HG02852 (cell line): ENCODE measurements around the gene KCNIP1.
"Not testable (repeated sequence)": the region's sequence is repeated elsewhere in the genome, so short reads cannot be mapped to it uniquely, and the experiment has no call there.

Experiments
- ATAC-seq: cut with Tn5 transposase; IDR thresholded peaks from one replicate; pipeline ENCODE4 v1.9.1; 2021; ENCODE audit warnings: mild to moderate bottlenecking, moderate library complexity; ENCODE audit not compliant: unreplicated experiment

The KCNIP1 gene

GRCh38 chr5:170765868-170766267 is 262.0 kb downstream of the KCNIP1 start:
- ATAC-seq = not testable (repeated sequence)

- ATAC-seq = no peak
Measured at GRCh38 chr5:170769246-170769645, 265.4 kb downstream of the KCNIP1 start.

DNA sequence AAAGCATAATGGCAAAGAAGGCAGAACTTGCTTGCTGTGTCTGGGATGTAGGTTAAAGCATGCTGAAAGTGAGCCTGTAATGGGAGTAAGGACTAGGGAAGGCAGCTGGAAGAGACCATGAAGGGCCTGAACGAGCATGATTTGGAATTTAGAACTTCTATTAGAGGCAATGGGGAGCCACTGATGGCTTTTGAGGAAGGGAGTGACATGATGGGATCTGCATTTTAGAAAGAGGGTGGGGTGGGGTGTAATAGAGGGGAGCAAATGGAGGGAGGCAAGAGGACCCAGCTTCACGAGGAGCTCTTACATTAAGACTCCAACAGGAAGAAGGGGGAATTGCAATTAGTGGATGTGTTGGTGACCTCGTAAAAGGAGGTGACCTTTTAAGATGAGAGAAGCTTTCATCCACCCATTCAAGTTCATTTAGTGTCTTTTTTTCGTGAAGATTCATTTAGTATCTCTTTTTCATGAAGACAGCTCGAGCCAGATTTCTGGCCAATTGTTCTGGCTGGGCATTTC is 266.1 kb downstream of the KCNIP1 start:
- ATAC-seq = no peak

DNA sequence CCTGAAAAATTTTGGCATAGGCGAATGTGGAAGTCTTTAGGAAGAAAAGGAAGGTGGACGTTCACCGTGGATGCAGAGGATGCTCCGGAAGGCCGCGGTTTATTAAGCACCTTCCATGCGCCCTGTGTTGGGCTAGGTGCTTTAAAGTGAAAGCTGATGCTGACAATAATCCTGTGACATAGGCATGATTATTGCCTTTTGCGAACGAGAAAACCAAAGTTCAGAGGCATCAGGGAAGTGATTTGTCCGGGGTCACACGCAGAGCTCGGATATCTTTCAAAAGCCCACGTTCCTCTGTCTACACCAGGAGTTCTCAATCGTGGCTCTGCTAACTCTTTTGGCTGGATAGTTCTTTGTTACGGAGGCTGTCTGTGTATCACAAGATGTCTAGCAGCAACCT is 267.7 kb downstream of the KCNIP1 start:
- ATAC-seq = no peak

- no peak for ATAC-seq
Measured at GRCh38 chr5:170773024-170773985, 269.5 kb downstream of the KCNIP1 start.

DNA sequence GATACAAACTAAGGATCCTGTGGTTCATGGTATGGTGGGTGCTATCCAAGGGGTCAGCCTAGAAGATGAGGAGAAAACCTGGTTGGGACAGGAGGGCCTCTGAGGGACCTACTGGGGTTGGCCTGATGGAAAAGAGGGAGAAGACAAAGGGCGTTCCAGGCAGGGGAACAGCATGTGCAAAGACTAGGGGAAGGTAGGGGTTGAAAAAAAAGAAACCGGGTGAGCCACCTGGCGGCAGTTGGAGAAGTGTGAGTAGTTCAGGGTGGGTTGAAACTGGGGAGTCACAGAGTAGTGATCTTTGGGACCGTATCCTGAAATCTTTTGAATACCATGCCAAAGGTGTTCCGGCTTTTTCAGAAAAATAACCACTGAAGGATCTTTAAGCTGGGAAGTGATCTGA is 271.0 kb downstream of the KCNIP1 start:
- no peak for ATAC-seq

- ATAC-seq = no peak
Measured at GRCh38 chr5:170781946-170782345, 278.1 kb downstream of the KCNIP1 start.

DNA sequence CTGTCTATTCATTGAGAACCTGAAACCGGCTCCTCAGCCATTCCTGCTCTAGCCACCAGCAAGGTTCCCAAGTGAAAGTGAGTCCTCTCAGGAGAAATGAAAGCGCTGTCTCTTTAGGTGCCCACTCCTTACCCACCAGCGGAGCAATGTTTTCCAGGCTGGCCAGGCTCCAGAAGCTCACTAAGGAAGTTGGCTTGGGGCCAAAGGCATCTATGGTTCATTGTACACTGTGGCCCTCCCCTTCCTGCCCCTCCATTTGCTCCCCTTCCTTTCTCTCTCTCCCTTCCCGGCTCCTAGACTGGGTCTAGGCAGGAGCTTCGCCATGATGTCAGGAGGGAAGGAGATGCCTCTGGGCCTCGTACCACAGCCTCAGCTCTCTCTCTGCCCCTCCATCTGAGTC is 278.6 kb downstream of the KCNIP1 start:
- ATAC-seq = no peak

DNA sequence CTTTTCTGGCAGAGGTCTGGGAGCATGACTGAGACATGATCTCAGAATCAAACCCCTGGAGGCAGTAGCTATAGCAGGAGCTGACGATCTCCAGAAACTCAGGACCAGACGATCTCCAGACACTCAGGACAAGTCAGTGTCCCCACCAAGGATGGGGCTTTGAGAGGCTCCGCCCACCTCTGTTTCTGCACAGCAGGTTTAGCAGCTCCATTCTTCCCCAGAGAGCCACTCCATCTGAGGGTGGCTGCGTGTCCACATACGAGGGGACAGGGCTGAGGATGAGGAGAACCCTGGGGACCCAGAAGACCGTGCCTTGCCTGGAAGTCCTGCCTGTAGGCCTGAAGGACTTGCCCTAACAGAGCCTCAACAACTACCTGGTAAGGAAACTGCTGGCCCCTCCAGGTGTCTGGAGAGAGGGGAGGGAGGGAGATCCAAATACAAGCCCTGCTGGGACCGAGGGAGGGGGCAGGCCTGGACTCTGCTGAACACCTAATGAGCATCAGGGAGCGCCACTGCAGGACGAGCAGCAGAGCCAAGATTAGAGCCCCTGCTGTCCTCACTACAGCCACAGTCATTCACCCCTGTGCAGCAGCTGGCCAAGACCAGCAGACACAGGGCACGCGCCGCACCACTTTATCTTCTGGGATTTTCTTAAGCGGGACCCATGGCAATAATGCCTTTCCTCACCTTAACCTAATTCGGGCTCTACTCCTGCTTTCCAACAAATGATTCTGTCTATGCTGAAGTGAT is 279.9 kb downstream of the KCNIP1 start, which contains the start of gene GABRP:
GABRP (plus strand) TSS at position 228 of the 750 bp plus-strand sequence. CDS start 4,891 bp downstream, outside the sequence.
- ATAC-seq = no peak

- ATAC-seq = no peak
Measured at GRCh38 chr5:170785416-170785815, 281.6 kb downstream of the KCNIP1 start.
